Measurements from ENCODE around the gene SEC24C.
"Not testable (repeated sequence)": the region's sequence is repeated elsewhere in the genome, so short reads cannot be mapped to it uniquely, and the experiment has no call there.

The SEC24C gene

GRCh38 chr10:73734028-73734720 lies 10.0 kb upstream of the SEC24C start:
- no peaks in the 10 kb centered on the region for H4K20me1 ChIP-seq (ENCODE audit: insufficient read depth, low read length, poor library complexity, severe bottlenecking)
- peaks cover 38% of the 10 kb centered on the region for H3K79me2 ChIP-seq (ENCODE audit: insufficient read depth, low read length)

GRCh38 chr10:73734796-73735305 lies 9.3 kb upstream of the SEC24C start:
- H2AFZ ChIP-seq (ENCODE audit: low read length), result no peak overlapping the region
- peaks cover 33% of the 10 kb centered on the region for H3K79me2 ChIP-seq (ENCODE audit: insufficient read depth, low read length)
- H3K4me3 ChIP-seq (ENCODE audit: low read length, poor library complexity, severe bottlenecking), result no peak overlapping the region
- H3K4me2 ChIP-seq (ENCODE audit: low read depth, low read length, poor library complexity, severe bottlenecking), result no peak overlapping the region
- H3K27me3 ChIP-seq (ENCODE audit: insufficient read depth, low read length, poor library complexity, severe bottlenecking), result no peaks in the 10 kb centered on the region
- no peaks in the 10 kb centered on the region for H3K36me3 ChIP-seq (ENCODE audit: insufficient read depth, low read length)
- H3K9ac ChIP-seq (ENCODE audit: low read depth, low read length, poor library complexity, severe bottlenecking), result no peak overlapping the region
- no peaks in the 10 kb centered on the region for H3K9me2 ChIP-seq (replicated peaks; ENCODE audit: low read depth, low read length)
- H4K20me1 ChIP-seq (ENCODE audit: insufficient read depth, low read length, poor library complexity, severe bottlenecking), result no peaks in the 10 kb centered on the region
- no peaks in the 10 kb centered on the region for H3K9me3 ChIP-seq (ENCODE audit: insufficient read depth, low read depth, low read length)
- no peak for TF ChIP-seq CTCF (conservative IDR thresholded peaks at IDR 0.05; ENCODE audit: low read length)
- TF ChIP-seq EZH2phosphoT487 (IDR thresholded peaks at IDR 0.05; ENCODE audit: borderline replicate concordance), result no peak
- H3K4me1 ChIP-seq (ENCODE audit: insufficient read depth, low read length, poor library complexity, severe bottlenecking), result peaks cover 9% of the 10 kb centered on the region
- no peaks in the 10 kb centered on the region for H3F3A ChIP-seq (ENCODE audit: low read depth)

More at GRCh38 chr10:73734028-73734720, 10.0 kb upstream of the SEC24C start:
- no peak overlapping the region for H3K4me3 ChIP-seq (ENCODE audit: low read length, poor library complexity, severe bottlenecking)
- H3K27me3 ChIP-seq (ENCODE audit: insufficient read depth, low read length, poor library complexity, severe bottlenecking), result no peaks in the 10 kb centered on the region
- H3K36me3 ChIP-seq (ENCODE audit: insufficient read depth, low read length), result no peaks in the 10 kb centered on the region
- H3K9me3 ChIP-seq (ENCODE audit: insufficient read depth, low read depth, low read length), result no peaks in the 10 kb centered on the region
- H2AFZ ChIP-seq (ENCODE audit: low read length), result no peak overlapping the region
- H3F3A ChIP-seq (ENCODE audit: low read depth), result no peaks in the 10 kb centered on the region
- H3K9ac ChIP-seq (ENCODE audit: low read depth, low read length, poor library complexity, severe bottlenecking), result no peak overlapping the region
- H3K9me2 ChIP-seq (replicated peaks; ENCODE audit: low read depth, low read length), result no peaks in the 10 kb centered on the region
- no peak overlapping the region for H3K4me2 ChIP-seq (ENCODE audit: low read depth, low read length, poor library complexity, severe bottlenecking)
- TF ChIP-seq CTCF (conservative IDR thresholded peaks at IDR 0.05; ENCODE audit: low read length) (no peak), EZH2phosphoT487 (IDR thresholded peaks at IDR 0.05; ENCODE audit: borderline replicate concordance) (no peak)
- H3K4me1 ChIP-seq (ENCODE audit: insufficient read depth, low read length, poor library complexity, severe bottlenecking), result peaks cover 9% of the 10 kb centered on the region

- H3K79me2 ChIP-seq (ENCODE audit: insufficient read depth, low read length), result peaks cover 41% of the 10 kb centered on the region
- H3K27me3 ChIP-seq (ENCODE audit: insufficient read depth, low read length, poor library complexity, severe bottlenecking); H3F3A ChIP-seq (ENCODE audit: low read depth): not testable (repeated sequence)
Observed at GRCh38 chr10:73740501-73741254, 3.5 kb upstream of the SEC24C start.

More at GRCh38 chr10:73740501-73741254, 3.5 kb upstream of the SEC24C start:
- not testable (repeated sequence) for H3K9ac ChIP-seq (ENCODE audit: low read depth, low read length, poor library complexity, severe bottlenecking); H3K4me2 ChIP-seq (ENCODE audit: low read depth, low read length, poor library complexity, severe bottlenecking); H2AFZ ChIP-seq (ENCODE audit: low read length); H3K4me3 ChIP-seq (ENCODE audit: low read length, poor library complexity, severe bottlenecking); H3K9me3 ChIP-seq (ENCODE audit: insufficient read depth, low read depth, low read length); H4K20me1 ChIP-seq (ENCODE audit: insufficient read depth, low read length, poor library complexity, severe bottlenecking); H3K9me2 ChIP-seq (replicated peaks; ENCODE audit: low read depth, low read length); H3K36me3 ChIP-seq (ENCODE audit: insufficient read depth, low read length)
- H3K4me1 ChIP-seq (ENCODE audit: insufficient read depth, low read length, poor library complexity, severe bottlenecking), result peaks cover 24% of the 10 kb centered on the region

Measured in Loucy (cell line).